ENCODE results near the gene IGFBP6.
A peak's percentile ranks its signal among the peaks of the same experiment; 100 is the strongest.
"Not testable (repeated sequence)": the region's sequence is repeated elsewhere in the genome, so short reads cannot be mapped to it uniquely, and the experiment has no call there.

The IGFBP6 gene

DNA sequence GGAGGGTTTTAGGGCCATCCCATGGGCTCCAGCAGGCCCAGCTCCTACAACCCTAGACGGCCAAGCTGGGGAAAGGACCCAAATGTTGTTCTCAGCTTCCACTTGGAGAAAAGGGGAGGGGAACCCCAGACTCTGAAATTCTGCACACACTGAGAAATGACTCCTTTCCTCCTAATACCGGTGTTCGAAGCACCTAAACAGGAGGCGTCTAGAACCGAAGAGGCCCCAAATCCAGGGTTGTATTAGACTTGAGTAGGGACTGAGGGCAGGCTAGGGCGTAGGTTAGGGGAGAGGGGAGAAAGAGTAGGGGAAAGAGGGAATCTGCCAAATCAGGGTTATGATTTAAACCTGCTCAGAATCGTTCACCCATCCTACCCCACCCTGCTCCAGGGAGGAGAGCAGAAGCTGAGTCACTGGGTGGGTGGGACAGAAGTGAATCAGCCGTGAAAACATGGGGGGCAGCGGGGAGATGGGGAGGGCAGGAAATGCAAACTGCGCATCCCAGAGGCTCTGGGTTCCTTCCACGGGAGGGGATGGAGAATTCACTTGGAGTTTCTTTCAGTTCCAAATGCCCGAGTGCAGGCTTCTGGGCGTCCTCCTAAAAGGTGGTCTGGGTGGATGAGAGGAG lies 1.0 kb downstream of the IGFBP6 start:
- no peak for DNase-seq

DNA sequence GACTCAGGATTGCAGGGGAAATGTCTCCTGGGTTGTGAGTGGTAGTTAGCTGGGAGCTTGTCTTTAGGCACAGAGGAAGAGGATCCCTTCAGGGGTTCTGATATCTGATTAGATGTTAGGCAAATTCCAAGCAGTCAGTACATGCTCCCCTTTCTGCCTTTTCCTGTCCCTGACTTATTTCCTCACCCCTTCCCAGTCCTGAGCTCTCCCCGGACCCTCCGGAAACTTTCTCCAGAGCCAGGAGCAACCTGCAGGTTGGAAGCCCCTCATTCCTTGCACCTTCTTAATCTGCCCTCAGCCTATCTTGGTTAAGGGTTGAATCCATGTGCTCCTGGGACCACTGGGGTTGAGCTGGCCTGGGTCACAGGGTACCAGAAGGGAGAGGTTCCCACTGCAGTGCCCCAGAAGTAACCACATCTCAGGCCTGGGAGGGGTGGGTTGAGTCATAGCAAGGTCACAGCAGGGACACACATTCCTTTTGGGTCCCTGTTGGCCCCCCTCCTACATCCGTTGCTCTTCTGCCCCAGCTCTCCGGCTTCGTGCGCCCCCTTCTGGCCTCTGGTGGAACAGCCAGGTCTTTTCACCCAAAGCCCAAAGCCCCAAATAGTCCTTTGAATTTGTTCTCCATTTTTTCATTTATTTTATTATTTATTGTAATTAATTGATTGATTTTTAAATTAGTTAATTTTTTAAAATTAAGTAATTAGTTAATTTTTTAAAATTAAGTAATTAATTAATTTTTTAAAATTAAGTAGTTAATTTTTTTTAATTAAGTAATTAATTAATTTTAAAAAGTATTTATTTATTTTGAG lies 1.8 kb downstream of the IGFBP6 start:
- DNase-seq: peak; percentile 33

DNA sequence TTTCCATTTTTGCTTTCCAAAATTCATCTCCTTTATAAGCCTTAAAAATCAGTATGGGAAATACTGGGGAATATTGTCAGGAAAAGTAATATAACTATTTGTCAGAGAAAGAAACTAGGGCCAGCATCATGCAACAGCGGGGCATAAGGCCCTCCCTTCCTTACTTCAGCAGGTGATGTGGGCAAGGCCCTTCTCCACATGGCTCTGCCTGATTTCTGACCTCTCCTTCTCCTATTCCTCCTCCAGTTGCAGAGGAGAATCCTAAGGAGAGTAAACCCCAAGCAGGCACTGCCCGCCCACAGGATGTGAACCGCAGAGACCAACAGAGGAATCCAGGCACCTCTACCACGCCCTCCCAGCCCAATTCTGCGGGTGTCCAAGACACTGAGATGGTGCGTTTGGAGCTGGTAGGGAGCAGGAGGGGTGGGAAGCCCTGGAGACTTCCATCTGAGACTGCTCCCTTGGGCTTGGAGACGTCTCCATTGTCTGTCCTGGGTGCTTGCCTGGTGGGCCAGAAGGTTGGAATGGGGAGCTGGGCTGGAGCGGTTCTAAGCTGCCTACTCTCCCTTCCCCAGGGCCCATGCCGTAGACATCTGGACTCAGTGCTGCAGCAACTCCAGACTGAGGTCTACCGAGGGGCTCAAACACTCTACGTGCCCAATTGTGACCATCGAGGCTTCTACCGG lies 3.1 kb downstream of the IGFBP6 start:
- DNase-seq: no peak

DNA sequence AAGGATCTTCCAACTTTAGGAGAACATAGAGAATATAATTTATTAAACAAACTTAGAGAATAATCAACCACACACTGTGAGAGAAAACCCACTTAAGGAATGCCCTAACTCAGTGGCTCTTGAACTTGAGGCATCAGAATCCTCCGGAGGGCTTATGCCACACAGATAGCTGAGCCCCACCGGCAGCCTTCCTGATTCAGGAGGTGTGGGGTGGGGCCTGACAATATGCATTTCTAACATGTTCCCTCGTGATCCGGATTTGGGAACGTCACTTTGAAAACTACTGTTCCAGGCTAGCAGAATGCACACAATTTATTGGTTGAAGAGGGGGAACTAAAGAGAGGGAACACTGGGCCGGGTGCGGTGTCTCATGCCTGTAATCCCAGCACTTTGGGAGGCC lies 3.8 kb downstream of the IGFBP6 start:
- no peak for DNase-seq

DNA sequence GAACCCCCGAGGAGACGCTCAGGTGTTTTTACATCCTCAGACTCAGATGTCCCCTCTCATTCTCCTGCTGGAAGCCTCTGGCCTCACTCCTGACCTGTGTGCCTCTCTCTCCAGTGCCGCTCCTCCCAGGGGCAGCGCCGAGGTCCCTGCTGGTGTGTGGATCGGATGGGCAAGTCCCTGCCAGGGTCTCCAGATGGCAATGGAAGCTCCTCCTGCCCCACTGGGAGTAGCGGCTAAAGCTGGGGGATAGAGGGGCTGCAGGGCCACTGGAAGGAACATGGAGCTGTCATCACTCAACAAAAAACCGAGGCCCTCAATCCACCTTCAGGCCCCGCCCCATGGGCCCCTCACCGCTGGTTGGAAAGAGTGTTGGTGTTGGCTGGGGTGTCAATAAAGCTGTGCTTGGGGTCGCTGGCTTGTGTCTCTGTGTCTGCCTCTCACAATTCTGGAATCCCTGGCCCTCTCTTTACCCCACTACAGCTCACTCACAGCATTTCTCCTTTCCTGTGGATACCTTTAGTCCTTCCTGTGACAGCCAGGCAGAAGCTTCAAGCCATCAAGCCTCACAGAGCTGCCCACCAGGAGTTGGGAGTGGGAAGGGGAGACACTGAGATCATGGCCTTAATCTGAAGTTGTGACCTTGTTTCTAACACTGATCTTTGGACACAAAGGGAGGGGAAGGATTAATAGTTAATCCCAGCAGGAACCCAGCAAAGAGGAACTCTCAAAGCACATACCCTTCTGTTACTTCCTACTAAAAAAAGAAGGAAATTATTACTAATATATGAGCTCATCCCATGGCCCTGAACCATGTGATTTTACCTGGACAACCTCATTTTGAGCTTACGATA lies 4.7 kb downstream of the IGFBP6 start:
- no peak for DNase-seq

DNA sequence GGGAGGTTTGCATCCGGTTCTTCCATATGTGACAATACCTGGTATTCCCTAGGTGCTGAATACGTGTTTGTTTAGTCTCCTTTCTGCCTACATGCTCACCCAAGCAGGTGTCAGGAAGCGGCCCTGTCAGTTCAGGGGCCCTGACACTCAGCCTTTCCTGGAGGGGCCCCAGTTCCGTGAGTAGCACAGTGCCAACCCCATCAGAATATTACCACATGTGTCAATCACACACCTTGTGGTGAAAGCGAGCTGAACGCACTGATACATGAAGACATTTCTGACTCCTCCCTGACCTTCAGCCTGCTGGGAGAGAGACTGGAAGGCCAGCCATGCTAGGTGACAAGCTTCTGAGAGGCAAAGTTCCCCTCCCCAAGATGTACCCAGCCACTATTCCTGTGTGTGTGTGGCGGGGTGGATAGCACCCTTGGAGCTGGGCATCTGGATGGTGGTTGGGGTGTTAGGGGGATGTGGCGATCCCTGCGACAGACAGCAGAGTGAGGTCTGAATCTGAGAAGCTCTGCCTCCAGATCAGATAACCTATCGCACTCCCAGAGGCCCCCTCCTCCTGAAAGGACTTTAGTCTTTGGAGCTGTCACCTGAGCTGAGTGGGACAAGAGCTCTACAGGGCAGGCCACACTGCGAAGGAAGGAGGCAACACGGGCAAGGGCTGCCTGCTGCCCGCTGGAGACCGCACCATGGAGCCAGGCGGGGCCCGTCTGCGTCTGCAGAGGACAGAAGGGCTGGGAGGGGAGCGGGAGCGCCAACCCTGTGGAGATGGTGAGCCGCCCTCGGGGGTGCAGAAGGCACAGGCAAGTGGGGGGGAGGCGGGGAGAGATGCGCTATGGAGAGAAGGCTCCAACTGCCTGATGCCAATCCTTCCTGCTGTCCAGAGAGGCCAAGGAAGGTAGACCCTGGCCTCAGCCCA lies 5.7 kb downstream of the IGFBP6 start, which contains the start of gene SOAT2:
Gene SOAT2, plus strand, starts transcription at position 604 of the 925 bp plus-strand sequence. Its CDS starts 92 bp downstream, at position 696.
- no peak for DNase-seq

DNA sequence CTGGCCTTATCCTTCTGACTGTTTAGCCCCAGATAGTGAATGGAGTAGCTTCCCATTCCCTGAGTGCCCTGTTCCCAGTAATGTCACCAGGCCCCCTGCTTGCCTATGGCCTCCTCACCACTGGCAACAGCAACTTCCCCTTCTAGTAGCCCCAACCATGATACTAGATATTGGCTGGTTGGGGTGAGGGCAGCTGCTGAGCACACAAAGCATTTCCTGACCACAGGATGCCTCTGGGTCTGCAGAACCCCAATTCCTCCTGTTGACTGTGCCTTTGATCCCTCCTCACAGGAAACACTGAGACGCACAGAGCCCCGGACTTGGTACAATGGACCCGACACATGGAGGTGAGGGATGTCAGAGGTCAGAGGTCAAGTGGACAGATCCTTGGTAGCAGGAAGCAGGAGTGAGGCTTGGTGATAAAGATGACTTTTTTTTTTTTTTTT lies 6.4 kb downstream of the IGFBP6 start:
- DNase-seq: no peak

DNA sequence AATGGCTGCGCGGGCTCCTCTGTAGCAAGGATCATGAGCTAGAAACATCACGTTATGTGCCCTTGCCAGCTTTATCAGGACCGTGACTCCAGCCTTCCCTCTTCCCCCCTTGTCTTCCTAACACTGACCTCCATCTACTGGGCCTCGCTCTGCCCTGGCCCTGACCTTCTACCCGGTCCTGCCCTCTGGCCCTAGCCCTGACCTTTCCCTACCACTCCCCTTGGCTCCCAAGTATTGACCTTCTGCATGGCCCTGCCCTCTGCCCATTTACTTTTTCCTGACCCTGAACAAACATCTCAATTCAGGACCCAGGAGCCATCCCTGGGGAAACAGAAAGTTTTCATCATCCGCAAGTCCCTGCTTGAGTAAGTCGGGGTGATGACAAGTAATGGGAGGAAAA lies 7.8 kb downstream of the IGFBP6 start:
- no peak for DNase-seq

DNA sequence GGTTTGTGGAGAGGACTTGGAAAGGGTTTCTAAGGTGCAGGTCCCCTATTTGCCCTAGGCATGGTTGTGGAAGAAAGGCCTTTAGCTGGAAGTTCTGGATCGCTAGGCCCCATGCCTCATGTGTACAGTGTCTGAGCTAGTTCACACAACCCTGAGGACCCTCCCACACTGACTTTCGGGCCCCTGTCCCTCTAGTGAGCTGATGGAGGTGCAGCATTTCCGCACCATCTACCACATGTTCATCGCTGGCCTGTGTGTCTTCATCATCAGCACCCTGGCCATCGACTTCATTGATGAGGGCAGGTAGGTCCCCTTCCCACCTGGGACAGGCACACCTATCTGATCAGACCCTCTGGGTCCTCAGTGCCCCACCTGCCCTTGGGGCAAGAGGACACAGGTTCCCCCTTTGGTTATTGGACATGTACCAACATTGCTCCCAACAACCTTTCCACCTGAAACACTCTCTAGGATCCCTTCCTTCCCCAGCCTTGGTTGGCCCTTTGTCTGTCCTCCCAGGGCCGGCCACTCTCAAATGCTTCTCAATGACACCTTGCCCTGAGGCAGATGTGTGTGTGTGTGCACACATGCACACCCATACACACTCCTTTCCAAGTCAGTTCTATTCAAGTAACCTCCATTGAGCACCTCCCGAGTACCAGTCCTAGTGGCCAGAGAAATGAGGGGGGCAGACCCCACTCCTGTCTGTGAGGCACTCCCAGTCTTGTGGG lies 8.4 kb downstream of the IGFBP6 start:
- no peak for DNase-seq

DNA sequence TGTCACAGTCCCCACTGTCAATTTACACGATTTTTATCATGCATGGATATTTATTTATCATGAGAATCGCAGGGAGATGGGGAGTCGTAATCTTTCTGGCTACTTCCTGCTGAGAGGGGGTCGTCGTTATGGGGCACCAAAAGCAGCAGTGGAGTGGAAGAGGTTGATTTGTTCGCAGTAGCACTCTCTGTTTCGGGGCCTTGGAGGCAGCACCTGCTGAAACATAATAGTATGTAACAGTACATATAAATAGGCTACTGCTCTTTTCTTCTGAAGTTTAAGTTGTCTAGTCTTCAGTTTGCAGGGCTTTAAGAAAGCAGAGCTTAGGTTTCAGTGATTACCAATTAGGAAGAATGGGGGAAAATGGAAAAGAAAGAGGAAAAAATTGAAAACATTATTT lies 9.7 kb downstream of the IGFBP6 start:
- no peak for DNase-seq

DNA sequence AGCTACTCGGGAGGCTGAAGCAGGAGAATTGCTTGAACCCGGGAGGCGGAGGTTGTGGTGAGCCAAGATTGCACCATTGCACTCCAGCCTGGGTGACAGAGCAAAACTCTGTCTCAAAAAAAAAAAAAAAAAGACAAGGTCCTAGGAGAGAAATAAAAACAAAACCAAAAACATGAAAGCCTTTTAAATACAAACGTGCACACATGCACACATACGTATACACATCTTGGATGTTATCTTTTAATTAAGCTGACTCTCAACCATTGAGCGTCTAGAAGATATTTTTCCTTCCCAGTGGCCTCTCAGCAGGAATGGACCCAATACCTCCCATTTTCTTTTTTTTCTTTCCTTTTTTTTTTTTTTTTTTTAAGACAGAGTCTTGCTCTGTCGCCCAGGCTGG lies 15.0 kb downstream of the IGFBP6 start:
- not testable (repeated sequence) for DNase-seq

DNA sequence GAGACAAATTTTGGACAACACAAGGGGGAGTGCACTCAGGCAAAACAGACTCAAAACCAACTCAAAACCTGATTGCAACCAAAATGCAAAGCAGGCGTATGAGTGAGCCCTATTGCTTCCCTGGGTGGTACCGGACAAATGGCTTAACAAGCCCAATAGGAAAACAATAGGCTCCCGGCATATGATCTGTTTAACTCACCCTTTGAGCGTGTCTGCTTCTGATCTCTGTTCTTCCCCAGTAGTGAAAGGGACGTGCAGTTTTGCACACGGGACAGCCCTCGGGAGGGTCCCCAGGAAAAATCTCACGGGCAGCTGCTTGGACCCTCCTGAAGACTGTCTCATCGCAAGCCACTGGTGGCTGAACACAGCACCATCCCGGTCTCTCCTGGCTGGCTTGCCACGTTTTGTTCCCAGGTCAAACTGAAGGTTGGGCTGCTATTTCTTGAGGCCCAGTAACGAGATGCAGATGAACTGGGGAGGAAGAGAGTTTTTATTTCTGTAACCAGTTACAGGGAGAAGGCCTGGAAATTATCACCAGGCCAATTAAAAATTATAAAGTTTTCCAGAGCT lies 15.8 kb downstream of the IGFBP6 start:
- no peak for DNase-seq

DNA sequence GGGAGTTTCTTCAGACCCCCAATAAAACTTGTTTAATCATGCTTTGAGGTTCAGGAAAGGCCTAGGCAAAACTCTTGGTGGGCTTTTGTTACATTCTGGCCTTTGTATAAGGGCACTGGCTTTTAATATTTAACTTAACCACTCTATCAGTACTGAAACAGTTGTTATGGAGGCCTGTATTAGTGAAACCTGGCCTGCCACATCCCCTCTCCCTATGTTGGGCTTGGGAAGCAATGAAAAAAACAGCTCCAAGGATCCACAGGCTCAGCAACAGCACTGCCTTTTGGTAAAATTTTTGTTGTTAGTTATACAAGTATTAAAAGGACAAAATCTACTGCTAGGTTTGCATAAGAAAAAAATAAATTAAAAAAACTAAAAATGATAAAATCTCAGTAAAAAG lies 16.5 kb downstream of the IGFBP6 start:
- DNase-seq: no peak

DNA sequence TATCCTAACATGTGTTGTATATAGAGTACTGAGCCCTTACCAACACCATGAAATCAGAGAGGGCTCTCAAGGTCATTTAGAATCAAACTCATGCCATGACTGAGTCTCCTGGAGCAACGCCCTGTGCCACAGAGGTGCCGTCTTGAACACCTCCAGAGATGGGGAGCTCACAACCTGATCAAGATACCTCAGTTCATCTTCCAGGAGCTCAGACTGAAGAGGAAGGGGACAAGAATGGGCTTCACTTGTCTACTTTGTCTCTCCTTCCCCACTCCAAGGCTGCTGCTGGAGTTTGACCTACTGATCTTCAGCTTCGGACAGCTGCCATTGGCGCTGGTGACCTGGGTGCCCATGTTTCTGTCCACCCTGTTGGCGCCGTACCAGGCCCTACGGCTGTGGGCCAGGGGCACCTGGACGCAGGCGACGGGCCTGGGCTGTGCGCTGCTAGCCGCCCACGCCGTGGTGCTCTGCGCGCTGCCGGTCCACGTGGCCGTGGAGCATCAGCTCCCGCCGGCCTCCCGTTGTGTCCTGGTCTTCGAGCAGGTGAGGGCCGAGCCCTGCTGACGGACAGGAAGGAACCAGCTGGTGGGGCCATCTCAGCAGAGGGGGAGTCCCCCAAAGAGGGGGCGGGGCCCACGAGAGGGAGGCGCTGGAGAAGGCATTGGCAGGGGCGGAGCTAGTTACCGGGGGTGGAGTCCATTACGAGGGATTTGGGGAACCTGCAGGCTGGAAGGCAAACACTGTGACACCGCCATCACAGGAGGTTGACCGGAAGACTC lies 17.8 kb downstream of the IGFBP6 start:
- no peak for DNase-seq

DNA sequence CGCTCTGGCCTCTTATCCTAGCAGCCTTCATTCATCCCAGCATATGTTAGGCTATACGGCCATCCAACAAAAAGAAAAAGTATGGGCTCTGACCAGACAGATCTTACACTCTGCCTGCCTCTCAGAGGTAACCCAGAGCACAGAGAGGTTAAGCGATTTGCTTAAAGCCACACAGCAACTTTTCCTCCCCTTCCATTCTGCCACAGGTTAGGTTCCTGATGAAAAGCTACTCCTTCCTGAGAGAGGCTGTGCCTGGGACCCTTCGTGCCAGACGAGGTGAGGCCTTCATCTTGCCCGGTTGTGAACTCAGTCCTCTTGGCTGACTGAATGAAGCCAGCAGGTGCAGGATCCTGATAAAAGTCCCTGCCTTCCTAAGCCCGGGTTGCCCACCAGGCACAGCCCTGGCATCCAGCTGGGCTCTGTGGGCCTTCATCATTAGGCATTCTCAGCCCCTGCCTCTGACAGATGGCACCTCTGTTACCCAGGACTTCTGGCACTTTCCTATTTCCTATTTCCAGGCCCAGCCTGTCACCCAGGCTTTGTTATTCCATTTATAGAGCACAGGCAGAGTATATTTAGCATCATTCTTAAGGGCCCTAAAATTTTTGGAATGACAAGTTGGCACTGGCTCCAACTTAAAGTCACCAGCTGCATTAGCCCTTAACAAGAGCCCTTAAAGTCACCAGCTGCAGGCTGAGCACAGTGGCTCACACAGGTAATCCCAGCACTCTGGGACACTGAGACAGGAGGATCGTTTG lies 18.6 kb downstream of the IGFBP6 start:
- no peak for DNase-seq

DNA sequence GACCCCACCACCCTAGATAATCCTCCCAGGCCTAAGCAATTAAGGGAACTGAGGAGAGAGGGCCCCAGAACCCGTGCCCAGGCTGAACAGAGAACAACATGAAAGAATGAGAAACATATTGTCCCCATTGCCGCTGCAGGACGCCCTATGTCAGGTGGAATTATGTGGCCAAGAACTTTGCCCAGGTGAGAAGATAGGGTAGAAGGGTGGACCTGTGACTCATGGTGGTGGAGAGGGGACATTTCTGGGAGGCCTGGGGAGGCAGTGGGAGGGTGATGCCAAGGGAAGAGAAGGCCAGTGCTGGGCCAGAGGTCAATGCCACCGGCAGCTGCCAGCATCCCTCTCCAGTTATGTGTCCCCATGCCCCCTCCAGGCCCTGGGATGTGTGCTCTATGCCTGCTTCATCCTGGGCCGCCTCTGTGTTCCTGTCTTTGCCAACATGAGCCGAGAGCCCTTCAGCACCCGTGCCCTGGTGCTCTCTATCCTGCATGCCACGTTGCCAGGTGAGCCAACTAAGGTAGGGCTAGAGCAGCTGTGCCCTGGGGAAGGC lies 21.4 kb downstream of the IGFBP6 start:
- DNase-seq: no peak

DNA sequence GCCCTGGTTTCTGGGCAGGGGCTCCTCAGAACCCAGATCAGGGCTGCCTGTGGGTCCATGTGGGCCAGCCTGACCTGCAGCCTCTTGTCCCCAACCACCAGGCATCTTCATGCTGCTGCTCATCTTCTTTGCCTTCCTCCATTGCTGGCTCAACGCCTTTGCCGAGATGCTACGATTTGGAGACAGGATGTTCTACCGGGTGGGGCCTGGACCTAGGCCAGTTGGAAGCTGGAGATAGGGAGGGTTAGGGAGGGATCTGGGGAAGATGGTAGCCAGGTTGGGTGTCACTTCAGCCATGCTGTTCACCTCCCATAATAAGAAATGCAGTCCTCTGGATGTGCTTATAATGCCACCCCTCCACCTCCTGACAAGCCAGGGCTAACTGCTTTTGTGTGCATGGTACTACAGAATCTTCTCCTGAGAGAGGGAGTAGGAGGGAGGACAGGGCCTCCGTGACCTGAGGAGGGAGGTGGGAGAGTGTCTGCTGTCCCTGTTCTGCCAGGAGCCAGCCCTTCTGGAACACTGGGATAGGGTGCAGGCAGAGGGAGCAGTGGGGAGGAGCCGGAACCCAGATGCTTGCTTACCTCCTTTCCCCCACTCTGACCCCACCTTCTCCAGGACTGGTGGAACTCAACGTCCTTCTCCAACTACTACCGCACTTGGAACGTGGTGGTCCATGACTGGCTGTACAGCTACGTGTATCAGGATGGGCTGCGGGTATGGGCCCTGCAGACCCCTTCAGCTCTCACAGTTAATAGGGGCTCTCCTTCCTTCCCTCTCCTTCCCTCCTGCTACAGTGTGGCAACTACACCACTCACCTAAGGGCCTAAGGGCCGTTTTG lies 23.4 kb downstream of the IGFBP6 start:
- DNase-seq: no peak

DNA sequence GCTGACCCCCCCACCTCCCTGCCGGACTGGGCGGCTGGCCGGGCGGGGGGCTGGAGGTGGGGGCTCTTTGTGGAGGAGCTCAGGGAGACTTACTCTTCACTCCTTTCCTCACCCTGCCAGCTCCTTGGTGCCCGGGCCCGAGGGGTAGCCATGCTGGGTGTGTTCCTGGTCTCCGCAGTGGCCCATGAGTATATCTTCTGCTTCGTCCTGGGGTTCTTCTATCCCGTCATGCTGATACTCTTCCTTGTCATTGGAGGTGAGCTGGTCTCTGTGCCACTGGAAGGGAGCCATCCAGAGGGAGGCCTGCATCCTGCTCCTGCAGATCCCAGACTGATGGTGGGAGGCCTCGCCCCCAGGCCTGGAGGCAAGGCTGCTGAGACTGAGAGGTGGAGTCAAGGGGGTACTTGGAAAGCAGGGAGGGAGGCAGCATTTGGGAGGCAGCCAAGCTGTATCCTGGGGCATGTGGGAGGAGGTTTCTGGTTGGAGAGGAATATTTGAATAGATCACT lies 25.5 kb downstream of the IGFBP6 start:
- no peak for DNase-seq

Data from NCI-H2171 (cell line).